CD4-positive, alpha-beta T cell treated with Interleukin-17A for 1 hour (primary cell): ENCODE measurements around the gene CABLES2.

Experiments used
- DNase-seq: peaks from one replicate; pipeline ENCODE4 v3.0.0-alpha.2; 2020

CABLES2 gene, protein sequence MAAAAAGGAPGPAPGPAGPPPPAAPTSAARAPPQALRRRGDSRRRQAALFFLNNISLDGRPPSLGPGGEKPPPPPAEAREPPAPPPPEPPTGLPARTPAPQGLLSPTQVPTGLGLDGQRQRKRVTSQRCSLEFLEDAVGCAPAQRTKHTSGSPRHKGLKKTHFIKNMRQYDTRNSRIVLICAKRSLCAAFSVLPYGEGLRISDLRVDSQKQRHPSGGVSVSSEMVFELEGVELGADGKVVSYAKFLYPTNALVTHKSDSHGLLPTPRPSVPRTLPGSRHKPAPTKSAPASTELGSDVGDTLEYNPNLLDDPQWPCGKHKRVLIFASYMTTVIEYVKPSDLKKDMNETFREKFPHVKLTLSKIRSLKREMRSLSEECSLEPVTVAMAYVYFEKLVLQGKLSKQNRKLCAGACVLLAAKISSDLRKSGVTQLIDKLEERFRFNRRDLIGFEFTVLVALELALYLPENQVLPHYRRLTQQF

DNA sequence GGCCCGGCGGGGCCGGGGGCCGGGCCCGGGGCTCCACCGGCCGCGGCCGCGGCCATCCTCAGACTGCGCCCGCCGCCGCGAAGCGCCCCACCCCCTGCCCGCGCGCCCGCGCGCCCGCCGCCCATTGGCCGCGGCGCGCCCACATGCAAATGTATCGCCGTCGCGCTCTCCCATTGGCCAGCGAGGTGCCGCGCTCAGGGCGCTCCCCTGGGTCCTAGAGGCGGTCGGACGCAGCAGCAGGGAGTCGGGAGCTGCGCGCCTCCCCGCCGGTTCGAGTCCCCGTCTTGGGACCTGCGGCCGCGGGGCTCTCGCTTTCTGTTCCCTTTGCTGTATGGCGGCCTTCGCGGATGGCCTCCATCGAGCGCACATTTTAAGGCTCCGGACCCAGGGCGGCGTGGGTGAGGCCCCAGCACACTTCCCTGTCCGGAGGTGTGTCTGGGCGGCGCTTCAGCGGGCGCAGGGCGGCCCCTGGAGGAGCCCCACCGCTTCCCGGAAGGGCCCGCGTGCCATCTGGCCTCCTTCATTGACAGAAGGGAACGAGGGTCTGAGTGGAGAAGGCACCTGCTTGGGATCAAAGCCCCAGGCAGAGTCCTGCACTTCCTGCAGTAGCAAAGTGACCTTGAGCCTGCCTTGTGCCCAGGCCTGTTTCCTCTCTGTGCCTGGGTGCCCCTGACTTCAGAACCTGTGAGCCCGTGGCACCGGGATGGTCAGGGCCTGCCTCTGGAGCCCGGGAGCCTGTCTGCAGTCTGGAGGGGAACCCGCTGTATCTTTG lies at the start of gene CABLES2:
Gene CABLES2, minus strand, starts transcription at position 65 of the 772 bp plus-strand sequence. Its CDS starts 9 bp downstream, at position 56.
- peak; percentile 93 for DNase-seq

DNA sequence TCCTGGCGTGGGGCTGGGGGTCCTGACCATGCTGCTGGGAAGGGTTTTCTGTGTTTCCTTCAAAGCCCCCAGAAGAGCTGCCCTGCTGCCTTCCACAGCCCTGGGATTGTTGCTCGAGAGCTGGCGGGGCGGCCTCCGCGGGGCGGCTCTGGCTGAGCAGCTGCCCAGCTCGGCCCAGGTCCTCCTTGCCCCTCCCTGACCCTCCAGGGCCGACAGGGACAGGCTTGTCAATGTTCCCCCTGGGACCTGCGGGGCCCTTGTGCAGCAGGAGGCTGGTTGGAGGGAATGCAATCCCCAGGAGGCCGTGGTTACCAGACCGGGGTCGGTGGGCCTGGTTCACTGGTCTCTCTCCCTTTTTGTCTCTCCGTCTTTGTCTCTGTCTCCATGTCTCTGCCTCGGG lies 48.8 kb upstream of the CABLES2 start:
- DNase-seq = no peak

DNA sequence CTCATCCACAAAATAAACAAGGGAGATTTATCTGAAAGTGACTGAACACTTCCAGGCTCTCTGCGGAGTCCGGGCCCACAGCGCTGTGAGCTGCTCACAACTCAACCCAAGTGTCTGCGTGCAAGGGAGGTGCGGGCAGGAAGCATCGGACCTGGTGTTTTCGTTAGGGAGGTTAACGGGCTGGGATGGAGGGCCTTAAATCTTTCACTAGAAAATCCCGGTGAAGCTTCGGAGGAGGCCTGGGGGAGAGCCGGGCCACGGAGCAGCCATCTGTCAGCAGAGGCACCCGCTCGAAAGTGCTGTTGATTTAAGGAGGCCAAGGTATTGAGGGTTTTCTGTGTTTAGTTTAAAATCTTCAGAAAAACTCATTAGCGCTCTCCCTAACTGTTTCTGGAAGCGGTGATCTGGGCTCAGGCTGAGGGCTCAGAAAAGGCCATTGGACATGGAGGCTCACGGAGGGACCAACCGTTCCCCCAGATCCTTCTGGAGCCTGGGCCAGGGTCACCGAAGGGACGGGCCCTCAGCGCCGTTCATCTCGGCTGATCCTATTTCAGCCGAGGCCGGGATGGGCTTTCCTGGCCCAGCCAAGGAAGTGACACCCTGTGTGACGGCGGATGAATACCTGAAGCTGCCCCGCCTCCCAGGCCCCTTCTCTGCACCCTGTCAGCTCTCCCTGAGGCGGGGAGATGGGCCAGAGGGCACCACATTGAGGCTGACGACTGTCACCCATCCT lies 48.0 kb upstream of the CABLES2 start:
- no peak for DNase-seq

DNA sequence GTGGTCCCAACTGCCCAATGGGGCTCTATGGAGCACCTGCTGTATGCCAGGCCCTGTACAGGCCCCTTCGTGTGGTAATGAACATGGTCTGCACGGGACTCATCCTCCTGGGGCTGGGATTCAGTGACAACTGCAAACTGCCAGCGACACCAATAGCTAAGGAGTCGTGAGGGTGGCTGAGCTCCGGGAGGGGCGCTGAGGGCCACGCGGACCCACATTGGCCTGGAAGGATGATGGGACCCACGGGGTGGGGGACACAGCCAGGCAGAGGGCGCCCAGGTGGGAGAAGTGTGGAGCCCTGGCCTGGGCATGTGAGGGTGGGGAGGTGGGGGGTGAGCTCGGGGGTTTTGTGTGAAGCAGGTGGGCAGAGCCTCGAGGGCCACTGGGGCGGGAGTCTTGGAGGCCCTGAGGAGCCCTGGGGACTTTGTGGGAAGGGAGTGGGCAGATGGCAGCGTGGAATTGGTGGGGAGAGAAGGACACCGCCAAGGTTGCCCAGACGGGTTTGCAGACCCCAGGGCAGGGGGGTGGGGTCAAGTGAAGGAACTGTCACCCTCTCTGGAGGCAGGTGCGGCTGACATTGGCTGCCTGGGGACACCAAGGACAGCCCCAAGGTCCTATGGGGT lies 46.2 kb upstream of the CABLES2 start:
- DNase-seq = no peak

DNA sequence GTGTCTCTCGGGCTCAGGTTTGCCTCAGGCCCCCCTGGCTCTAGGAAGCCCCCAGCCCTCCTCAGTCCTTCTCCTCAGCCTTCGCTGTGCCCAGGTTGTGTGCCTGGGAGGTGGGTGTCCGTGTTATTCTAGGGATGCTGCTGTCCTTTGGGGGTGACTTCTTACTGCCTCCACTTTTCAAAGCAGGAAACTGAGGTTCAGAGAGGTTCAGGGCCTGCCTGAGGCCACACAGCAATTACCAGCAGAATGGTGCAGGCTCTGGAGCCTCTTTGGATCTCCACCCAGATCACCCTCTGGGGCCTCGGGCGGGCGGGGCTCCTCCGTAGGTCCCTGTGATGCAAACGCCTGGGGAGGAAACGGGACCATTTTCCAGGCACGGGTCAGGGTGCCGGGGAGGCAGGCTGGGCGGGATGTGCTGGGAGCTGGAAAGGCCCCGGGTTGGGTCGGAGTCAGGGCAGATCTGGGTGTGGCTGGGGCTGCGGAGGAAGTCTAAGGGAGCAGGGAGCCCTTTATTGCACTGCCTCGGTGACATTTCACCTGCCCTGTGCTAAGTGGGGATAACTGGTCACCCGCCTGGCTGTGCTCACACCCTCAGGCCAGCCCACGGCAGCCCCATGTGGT lies 45.5 kb upstream of the CABLES2 start:
- no peak for DNase-seq

DNA sequence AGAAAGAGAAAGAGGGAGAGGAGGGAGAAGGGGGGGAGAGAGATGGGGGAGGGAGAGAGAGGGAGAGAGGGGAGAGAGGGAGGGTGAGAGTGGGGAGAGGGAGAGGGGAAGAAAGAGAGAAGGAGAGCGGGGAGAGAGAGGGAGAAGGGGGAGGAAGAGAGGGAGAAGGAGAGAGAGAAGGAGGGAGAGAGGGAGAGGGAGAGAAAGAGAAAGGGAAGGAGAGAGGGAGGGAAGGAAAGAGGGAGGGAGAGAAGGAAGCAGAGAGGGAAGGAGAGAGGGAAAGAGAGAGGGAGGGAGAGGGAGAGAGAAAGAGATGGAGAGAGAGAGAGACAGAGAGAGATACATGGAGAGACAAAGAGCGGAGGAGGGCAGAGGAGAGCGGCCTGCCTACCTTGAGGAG lies 44.9 kb upstream of the CABLES2 start:
- DNase-seq = no peak

DNA sequence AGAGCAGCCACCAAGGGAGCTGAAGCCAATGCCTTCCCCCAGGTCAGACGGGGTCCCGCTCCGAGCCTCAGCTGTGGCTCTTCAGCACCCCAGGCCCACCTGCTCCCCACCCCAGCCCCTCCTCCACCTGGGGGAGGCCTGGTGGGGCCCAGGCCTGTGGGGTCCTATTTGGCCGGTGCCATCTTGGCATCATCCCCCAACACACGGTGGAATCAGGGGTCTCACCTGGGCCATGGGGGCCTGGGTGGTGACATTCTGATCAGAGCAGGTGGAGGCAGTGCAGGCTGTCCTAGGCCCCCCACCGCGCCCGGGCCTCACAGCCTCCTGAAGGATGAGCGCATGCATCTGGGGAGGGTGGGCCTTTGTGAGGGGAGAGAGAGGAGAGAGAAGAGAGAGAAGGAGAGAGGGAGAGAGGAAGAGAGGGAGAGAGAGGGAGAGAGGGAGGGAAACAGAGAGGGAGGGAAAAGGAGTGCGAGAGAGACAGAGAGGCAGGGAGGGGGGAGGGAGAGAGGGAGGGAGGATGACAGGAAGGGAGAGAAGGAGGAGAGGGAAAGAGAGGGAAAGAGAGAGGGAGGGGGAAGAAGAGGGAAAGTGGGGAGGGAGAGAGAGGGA lies 44.2 kb upstream of the CABLES2 start:
- DNase-seq = no peak

DNA sequence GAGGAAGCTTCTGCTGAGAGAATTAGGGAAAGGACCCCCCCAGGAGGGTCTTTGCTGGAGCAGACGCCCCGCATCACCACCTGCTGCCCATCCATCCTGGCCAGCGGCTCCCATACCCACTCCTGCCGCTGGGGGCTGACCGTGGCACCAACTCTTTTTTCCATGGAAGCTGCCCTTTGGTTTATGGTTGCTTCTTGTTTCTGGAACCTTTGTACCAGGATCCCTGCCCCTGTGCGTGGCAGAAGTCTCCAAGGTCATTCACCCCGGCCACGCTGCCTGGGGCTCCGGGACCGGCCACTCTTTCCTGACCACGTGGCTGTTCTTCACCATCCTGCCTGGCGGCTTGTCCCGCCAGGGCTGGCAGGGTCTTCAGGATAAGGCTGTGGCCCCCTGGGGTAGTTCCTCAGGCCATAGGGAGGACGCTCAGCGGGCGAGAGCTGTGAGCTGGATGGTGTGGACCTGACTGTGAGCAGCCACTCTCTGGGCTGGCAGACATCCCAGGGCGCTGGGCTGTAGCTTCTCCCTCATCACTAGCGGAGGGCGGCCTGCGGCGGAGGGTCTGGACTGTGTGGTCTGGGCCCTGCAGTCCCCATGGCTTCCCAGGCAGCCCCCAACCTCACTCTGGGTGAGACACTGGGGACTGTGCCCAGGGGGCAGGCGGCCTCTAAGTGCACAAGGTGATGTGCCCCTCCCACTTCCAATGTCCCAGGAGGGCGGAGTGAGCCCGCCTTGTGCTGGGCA lies 43.0 kb upstream of the CABLES2 start:
- DNase-seq = no peak

DNA sequence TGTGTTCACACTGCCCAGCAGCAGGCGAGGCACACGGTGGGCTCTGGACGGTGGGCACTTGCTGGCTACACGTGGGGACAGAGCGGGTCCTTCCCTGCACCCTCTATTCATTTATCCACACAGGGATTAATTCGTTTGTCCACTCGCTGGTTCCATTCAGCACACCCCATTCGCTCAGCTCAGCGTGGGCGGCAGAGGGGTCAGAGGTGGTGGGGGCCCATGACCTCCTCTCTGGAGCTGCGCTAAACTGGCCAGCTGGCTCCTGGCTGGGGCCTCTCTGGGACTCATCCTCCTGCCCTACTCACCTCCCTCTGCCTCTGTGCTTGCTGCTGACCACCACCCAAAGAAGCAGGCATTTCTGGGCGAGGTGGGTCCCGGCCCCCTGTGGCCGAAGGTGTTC lies 41.7 kb upstream of the CABLES2 start:
- DNase-seq = no peak

DNA sequence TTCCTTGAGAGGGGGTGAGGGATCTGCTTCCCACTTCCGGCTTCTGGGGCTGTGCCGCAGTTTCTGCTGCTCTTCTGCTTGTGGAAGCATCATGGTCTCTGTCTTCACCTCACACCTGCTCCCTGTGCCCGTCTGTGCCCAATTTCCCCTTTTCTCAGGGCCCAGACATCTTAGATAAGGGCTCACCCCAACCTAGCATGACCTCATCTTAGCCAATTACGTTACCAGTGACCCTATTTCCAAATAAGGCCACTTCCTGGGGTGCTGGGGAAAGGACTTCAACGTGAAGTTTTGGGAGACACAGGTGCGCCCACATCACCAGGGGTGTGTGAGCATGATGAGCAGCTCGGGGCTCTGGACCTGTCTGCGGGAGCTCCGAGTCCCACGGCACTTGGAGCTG lies 41.0 kb upstream of the CABLES2 start:
- no peak for DNase-seq

DNA sequence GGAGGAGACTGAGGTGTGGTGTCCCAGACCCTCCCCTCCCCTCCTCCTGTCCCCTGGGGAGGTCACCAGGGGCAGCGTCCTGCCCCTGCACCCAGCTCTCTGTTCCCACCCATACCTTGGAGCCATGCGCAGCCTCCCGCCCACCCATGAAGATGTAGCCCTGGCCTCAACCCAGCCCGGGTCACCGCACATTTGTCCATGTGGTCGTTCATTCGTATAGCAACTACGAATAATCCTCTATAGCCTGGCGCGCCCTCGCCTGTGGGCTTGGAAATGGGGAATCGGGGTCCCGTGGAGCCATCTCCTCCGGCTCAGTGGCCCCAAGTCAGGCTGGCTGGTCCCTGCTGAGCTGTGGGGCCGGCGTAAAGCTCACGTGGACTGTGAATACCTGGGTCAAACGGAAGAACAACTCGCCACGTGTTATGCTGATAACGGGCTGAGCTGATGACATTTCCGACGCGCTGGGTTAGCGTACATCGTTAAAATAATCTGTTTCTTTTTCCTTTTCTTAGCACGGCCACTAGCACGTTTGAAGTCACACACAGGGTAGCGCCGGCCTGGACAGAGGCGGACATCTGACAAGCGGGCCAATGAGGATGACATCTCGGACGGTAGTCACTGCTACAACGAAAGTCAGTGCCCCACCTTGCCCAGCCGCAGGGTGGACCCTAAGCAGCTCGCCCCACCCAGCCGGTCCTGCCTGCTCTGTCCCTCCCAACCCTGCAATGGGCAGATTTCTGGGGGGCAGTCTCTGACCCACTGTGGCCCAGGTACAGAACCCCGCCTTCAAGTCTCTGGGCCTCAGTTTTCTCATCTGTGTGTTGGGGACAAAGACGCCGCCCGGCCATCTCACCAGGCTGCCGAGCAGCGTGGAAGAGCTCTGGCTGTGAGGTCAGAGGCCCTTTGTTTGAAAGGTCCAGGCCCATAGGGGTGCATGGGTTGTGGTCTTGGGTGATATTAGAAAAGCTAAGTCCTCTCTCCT lies 40.1 kb upstream of the CABLES2 start:
- DNase-seq = no peak

DNA sequence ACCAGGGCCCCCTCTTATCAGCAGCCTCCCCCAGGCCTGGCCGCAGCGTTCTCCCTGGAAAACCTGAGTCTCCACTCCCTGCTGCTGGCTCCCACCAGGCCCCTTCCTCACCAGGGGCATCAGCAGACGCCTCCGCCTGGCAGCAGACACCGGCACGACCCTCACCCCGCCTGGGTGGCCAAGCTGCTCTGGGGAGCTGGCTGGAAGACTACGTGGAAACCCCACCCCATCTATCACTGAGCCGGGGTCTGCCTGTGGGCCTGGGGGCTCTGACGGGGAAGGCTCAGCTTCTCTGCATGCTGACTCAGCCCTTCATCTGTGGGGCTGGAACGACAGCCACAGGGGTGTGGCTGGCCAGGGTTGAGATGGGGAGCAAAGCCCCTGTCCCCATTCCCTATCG lies 39.4 kb upstream of the CABLES2 start:
- DNase-seq = no peak

DNA sequence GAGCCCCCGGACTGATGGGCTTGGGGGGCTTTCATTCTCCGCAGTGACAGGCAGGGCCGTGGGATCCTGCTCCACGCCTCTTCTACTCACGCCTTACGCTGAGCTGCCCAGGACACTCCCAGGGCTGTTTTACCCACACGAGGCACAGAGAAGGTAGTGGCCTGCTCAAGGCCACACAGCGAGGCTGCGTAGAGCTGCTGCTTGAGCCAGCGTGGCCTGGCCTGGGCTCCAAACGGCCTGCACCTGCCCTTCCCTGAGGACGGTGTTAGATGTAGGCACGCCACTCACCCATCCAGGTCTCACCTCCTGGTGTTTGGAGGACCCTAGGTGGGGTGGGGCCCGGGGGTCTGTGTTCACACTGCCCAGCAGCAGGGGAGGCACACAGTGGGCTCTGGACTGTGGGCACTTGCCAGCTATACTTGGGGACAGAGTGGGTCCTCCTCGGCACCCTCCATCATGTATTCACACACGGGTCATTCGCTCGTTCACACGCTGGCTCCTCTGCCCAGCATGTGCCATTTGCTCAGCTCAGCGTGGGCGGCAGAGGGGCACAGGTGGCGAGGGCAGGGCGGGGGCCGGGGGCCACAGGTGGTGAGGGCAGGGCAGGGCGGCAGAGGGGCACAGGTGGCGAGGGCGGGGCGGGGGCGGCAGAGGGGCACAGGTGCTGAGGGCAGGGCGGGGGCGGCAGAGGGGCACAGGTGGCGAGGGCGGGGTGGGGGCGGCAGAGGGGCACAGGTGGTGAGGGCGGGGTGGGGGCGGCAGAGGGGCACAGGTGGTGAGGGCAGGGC lies 38.7 kb upstream of the CABLES2 start:
- DNase-seq = no peak

DNA sequence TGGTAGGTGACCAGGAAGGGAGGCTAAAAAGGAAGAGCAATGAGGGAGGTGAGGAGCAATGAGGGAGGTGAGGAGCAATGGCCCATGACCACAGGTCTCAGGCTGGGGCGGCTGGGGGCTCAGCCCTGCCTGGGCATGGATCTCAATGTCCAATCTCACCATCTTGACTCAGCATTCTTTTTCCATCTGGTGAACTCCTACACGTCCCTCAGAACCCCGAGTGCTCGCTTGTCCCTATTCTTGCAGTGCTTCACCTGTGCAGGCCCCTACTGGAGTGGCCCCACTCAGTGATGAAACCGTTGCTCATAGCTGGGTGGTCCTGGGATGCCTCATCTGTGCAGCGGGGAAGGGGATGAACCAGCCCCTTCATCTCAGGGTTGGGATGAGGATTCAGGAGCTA lies 37.2 kb upstream of the CABLES2 start:
- DNase-seq = no peak

DNA sequence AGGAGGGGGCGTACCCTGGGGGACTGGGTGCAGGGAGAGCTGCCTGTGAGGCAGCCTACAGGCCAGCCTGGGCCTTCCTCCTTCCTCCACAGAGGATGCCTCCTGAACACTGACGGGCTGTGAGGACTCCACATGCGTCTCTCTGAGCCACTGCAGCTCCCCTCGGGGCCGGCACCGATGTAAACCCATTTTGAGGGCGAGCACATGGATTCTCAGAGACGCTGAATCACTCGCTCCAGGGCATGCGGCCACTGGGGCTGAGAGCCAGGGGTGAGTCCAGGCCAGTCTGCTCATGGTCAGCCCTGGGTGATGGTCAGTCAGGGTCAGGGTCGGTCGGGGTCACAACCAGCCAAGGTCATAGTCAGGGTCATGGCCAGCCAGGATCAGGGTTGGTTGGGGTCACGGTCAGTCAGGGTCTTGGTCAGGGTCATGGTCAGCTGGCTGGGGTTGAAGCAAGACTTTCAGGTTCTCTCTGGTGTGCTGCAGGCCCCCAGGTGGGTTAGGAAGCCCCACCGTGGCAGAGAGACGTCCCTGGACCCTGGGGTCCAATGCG lies 35.0 kb upstream of the CABLES2 start:
- DNase-seq = no peak

DNA sequence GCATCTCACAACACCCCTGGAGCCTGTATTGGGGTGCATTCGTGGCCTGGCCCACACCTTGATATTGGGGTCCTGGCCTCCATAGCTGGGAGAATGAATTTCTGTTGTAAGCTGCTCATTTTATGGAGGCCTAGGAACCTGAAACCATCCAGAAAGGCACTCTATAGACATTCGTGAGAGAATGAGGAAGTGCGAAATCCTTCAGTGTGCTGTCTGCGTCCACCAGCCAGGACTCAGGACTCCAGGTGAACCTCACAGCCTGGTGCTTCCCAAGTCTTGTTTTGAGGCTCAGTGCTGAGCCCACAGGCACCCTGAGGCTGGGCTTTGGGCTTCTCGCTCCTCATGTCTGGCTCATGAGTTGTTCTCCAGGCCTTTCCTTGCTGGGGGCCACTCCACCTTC lies 32.1 kb upstream of the CABLES2 start:
- no peak for DNase-seq

DNA sequence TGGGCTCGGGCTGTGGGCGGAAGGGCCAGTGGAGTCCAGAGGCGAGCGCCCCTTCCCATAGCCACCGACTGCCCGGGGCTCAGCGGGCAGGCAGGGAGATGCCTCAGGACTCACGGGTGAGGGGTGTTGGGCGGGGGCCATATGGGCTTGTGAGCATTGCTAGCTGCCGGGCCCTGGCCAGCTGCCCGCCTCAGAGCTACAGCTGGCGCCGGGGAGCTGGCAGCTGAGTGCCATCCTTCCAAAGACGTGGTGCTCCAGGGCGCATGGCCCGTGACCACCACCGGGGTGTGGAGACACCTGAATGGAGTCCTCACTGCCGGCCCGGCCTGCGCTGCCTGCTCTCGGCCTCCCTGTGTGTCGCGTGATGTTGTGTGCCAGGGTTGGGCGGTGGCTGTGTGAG lies 30.8 kb upstream of the CABLES2 start:
- DNase-seq = no peak

DNA sequence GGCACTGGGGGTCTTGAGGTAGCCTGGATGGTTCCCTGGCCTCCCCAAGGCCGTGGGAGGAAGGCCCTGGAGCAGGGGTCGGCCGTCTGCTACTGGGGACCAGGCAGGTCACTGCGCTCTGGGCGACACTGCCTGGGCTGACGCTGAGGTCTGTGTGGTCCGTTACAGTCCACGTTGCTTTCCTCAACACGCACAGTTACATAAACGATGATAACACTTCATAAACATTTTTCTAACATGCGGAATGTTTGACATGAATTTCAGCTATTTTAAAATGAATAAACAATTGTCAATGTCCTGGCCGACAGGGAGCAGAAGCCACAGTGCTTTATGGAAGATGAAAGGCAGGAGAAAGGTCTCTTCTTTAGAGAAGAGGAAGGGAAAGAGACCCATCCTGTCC lies 30.4 kb upstream of the CABLES2 start:
- no peak for DNase-seq

DNA sequence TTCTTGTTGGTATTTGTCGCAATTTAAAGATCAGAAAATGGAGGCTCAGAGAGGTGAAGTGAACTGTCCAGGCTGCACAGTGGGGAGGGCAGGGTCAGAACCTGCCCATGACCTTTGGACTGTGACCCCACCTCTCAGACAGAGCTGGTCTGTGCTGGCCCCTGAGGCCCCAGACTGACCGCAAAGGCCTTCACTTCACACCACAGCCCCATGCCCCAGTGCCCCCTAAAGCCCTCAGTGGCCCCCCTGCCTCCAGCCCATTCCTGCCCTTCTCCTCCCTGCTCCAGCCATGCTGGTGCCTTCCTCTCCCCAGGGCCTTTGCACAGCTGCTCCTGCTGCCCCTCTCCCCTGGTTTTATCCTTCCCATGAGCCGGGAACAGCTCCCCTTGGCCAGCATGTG lies 29.6 kb upstream of the CABLES2 start:
- no peak for DNase-seq
